SK-N-SH (cell line): ENCODE results near the gene PSD2. TPM values are rescaled to one million over a fixed set of nuclear protein-coding genes. Genes with fewer than 3 reads are reported as not detected.

Experiments
- SMC3 ChIP-seq: IDR thresholded peaks from 2 replicates; pipeline ENCODE4 v1.6.1; 2012; ENCODE audit warnings: low read depth, low read length, improper control_type of control experiment
- TCF12 ChIP-seq: IDR thresholded peaks from 2 replicates; pipeline ENCODE4 v1.4.0; 2012
- YY1 ChIP-seq: IDR thresholded peaks from 2 replicates; pipeline ENCODE4 v1.4.0; 2012; ENCODE audit warnings: low read depth, mild to moderate bottlenecking
- polyA plus RNA-seq, 3 experiments: library from polyadenylated mRNA; depleted of rRNA; stranded (reverse); fragments of >200 nt; gene quantifications; 2 replicates each; pipeline ENCODE4 v1.2.3, GENCODE V29; 2012
- small RNA-seq, 7 experiments: library from RNA; depleted of rRNA; stranded (forward); fragments of <200 nt; gene quantifications; one replicate each; pipeline ENCODE3, GENCODE V24; 2012

PSD2 gene
- polyA plus RNA-seq, 1 of the 3 experiments (the other 2 are of a cell fraction) = 0.15 TPM

DNA sequence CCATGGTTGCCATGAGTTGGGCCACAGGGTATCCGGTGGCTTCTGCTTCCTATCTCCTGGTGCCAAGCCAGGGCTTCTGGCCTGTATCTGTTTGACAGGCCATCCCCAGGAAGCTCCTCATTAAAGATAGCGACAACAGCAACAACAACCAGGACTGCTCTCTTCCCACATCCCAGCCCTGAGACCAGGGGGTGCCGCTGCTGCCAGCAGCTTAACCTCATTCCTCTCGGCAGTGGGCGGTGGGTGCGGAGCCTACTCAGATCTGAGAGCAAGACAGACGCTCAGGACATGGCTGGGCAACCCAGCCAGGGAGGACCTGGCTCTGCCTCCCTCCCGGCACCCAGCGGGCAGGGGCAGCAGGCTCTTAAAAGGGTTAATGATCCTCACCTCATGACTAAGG is 98.3 kb downstream of the PSD2 start (continued):
- peak; percentile 34; the same call in 1 of the 2 replicates for TF ChIP-seq SMC3
- TF ChIP-seq YY1 = no peak
- TF ChIP-seq TCF12 = peak; percentile 75

Small RNAs within 50 kb of the gene (small RNA-seq; reads per million reads assigned to genes)
- 0 reads per million in 7 experiments for gene AC008667.4

Other genes starting within 250 kb of the PSD2 start
- 22.8 and 24.5 TPM in 2 replicates for gene UBE2D2, start 234.5 kb upstream of the PSD2 start, polyA plus RNA-seq (2012; rRNA removed)
- 47.4 and 52.9 TPM in 2 replicates for gene CXXC5, start 147.5 kb upstream of the PSD2 start, polyA plus RNA-seq (2012; rRNA removed)
- 3.5 and 3.7 TPM in 2 replicates for gene NRG2, start 247.5 kb downstream of the PSD2 start, polyA plus RNA-seq (2012; rRNA removed)